Adrenal gland (tissue), 5 donors: ENCODE measurements around the gene CCL19.

Source experiments
- POLR2A ChIP-seq, 2 donors: fragments of 450-650 bp; IDR thresholded peaks; one replicate each; pipeline ENCODE4 v1.6.1; 2017; ENCODE audit warnings: antibody characterized with exemption in 2 of 2, mild to moderate bottlenecking in 2 of 2, moderate library complexity in 1 of 2
- TF ChIP-seq, protein P1 (sequence below), 6 experiments: fragments of 450-650 bp in 4 of 6; fragments of 200-600 bp in 2 of 6; sonication (generic) in 1 of 6; IDR thresholded peaks; 1 replicate in 5 of 6; 2 replicates in 1 of 6; pipeline versions ENCODE4 v1.5.1 to v1.8.0; 2016 to 2021; ENCODE audit warnings: antibody characterized with exemption in 6 of 6, mild to moderate bottlenecking in 2 of 6, moderate library complexity in 1 of 6
- donor health status: DM: no; HTN: no; CAD: no.

DNA sequence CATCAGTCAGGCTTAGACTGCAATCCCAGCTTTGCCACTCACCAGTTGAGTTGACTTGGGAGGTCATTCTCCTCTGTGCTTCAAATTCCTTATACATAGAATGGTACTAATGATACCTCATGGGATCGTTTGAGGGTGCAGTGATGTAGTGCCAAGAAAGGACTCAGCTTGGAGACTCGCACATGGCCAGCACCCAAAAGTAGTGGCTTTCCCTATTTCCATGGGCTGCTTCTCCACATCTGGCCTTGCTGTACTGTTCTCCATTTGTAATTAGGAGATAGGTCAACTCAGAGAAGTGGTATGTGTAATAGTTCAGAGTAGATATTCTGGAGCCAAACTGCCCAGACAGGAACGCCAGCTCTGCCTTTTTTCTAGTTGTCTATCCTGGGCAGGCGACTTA is 5.5 kb downstream of the CCL19 start:
- no peak for TF ChIP-seq POLR2A (IDR thresholded peaks at IDR 0.05)
- TF ChIP-seq, protein P1, sequence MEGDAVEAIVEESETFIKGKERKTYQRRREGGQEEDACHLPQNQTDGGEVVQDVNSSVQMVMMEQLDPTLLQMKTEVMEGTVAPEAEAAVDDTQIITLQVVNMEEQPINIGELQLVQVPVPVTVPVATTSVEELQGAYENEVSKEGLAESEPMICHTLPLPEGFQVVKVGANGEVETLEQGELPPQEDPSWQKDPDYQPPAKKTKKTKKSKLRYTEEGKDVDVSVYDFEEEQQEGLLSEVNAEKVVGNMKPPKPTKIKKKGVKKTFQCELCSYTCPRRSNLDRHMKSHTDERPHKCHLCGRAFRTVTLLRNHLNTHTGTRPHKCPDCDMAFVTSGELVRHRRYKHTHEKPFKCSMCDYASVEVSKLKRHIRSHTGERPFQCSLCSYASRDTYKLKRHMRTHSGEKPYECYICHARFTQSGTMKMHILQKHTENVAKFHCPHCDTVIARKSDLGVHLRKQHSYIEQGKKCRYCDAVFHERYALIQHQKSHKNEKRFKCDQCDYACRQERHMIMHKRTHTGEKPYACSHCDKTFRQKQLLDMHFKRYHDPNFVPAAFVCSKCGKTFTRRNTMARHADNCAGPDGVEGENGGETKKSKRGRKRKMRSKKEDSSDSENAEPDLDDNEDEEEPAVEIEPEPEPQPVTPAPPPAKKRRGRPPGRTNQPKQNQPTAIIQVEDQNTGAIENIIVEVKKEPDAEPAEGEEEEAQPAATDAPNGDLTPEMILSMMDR (IDR thresholded peaks at IDR 0.05) = no peak
